Choroid plexus epithelial cell (primary cell): Measurements from ENCODE around the gene MICAL3.
"Not testable (repeated sequence)": the region's sequence is repeated elsewhere in the genome, so short reads cannot be mapped to it uniquely, and the experiment has no call there.

ENCODE experiments used
- DNase-seq: peaks from one replicate; pipeline ENCODE4 v3.0.0-alpha.2; 2010; ENCODE audit warnings: low read depth
- H3K4me3 ChIP-seq: 2 replicates; pipeline ENCODE4 v1.5.1; 2011; ENCODE audit warnings: low read depth, mild to moderate bottlenecking, control low read depth, low read length, moderate library complexity
- TF ChIP-seq, protein P1 (sequence below): conservative IDR thresholded peaks from 2 replicates; pipeline ENCODE4 v1.5.1; 2011; ENCODE audit warnings: low read depth, mild to moderate bottlenecking, control low read depth, inconsistent platforms, low read length, moderate library complexity

MICAL3 gene

DNA sequence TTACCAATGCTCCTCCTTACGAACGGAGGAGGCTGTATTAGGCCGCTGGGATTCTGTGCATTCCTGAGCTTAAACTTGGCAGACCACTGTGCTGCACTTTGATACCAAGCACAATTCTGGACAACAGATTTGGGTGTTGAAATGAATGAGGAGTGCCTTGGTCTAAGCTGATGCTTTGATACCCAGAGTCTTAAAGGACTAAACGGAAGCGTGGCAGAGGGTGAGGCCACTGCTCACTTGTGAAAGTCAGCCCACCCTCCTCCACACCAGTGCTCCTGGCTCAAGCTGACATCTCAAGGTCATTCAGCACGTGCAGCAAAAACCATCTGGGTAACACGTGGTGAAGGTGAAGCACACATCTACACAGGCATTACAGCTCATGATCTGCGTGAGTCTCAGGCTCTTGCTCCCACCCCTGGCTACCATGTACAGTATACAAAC lies 85.9 kb downstream of the MICAL3 start:
- TF ChIP-seq, protein P1, sequence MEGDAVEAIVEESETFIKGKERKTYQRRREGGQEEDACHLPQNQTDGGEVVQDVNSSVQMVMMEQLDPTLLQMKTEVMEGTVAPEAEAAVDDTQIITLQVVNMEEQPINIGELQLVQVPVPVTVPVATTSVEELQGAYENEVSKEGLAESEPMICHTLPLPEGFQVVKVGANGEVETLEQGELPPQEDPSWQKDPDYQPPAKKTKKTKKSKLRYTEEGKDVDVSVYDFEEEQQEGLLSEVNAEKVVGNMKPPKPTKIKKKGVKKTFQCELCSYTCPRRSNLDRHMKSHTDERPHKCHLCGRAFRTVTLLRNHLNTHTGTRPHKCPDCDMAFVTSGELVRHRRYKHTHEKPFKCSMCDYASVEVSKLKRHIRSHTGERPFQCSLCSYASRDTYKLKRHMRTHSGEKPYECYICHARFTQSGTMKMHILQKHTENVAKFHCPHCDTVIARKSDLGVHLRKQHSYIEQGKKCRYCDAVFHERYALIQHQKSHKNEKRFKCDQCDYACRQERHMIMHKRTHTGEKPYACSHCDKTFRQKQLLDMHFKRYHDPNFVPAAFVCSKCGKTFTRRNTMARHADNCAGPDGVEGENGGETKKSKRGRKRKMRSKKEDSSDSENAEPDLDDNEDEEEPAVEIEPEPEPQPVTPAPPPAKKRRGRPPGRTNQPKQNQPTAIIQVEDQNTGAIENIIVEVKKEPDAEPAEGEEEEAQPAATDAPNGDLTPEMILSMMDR: no peak
- no peak overlapping the region for H3K4me3 ChIP-seq
- DNase-seq: peak; percentile 73

DNA sequence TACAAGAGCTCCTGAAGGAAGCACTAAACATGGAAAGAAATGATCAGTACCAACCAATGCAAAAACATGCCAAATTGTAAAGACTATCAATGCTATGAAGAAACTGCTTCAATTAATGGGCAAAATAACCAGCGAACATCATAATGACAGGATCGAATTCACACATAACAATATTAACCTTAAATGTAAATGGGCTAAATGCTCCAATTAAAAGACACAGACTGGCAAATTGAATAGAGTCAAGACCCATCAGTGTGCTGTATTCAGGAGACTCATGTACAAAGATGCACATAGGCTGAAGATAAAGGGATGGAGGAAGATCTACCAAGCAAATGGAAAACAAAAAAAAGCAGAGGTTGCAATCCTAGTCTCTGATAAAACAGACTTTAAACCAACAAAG lies 91.9 kb downstream of the MICAL3 start:
- not testable (repeated sequence) for DNase-seq, H3K4me3 ChIP-seq

DNA sequence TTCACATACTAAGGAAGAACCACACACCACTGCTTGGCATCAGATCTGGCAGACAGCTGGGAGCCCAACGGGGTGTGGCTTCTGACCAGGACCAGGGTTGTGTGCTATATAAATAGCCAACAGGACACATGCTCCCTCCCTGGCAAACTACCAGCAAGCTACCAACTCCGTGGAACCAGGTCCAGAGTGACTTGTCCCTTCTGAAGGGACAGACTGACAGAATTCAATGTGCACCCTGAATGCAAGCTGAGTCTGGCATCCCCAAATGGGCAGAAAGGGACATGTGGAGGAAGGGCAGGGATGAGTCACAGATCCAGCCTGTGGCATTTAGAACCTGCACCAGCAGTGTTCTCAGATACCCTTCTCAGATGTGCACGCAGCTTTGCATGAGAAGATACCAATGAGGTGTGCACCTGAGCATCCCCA lies 92.9 kb downstream of the MICAL3 start:
- DNase-seq: no peak
- no peak overlapping the region for H3K4me3 ChIP-seq
- TF ChIP-seq, protein P1: no peak

DNA sequence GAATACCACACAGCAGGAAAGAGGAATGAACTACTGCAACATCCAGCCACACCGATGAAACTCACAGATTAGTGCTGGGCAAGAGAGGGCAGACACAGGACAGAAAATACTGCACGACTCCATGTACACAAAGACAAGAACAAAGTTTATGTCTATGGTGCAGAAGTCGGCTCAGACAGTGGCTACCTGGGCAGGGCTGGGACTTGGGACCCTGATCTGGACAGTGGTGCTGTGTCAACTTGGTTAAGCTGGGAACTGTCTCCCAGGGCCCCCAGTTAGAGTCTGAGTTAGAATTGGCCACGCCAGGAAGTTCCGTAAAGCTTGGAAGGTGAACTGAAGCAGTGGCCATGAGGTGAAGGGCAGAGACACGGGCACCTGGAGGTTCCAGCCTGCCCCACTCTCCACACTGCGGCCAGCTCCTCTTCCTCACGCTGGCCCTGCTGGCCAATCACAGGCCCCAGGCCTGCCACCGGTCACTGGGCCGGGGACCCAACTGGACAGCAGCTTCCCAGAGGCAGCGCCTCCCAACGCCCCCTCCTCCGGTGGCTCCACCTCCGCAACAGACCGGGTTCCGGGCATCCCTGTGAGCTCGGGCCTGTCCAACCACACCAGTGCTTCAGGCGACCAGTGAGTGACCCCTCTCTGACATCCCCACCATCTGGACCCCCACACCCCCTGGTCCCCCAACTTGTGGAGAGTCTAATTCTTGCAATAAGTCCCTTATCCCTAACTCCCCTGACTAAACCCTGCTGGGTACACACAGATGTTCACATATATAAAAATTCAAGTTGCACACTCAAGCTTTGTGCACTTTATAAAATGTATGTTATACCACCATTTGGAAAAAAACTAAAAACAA lies 93.7 kb downstream of the MICAL3 start:
- DNase-seq: no peak
- TF ChIP-seq, protein P1: no peak
- no peak overlapping the region for H3K4me3 ChIP-seq

DNA sequence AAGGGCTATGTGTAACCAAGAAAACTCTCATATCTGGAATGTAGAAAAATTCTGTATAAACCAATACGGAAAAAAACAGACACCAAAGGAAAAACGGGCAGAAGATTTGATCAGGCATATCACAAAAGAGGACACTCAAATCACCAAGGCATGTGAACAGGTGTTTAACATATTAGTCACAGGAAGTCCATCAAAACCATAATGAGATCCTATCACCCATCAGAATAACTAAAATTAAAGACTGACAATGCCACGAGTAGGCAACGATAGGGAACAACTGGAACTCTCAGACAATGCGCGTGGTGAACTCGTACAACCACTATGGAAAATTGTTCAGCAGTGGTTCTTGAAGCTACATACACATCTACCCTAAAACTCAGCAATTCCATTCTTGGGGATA lies 94.5 kb downstream of the MICAL3 start:
- TF ChIP-seq, protein P1: no peak
- DNase-seq: no peak
- no peak overlapping the region for H3K4me3 ChIP-seq

DNA sequence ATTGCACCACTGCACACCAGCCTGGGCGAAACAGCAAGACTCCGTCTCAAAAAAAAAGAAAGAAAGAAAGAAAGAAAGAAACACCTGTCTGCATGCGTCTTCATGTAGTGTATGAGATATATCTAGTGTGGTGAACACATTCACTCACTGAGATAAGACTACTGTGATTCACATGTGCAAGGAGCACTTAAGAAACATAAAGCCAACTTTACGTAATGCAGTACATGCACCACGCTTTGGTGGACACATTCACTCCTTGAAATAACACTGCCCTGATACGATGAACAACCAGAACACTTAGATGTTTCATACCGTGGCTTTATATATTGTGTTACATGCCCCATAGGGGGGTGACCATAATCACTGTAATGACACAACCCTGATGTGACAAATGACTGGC lies 96.0 kb downstream of the MICAL3 start:
- TF ChIP-seq, protein P1: no peak
- DNase-seq: no peak
- no peak overlapping the region for H3K4me3 ChIP-seq

DNA sequence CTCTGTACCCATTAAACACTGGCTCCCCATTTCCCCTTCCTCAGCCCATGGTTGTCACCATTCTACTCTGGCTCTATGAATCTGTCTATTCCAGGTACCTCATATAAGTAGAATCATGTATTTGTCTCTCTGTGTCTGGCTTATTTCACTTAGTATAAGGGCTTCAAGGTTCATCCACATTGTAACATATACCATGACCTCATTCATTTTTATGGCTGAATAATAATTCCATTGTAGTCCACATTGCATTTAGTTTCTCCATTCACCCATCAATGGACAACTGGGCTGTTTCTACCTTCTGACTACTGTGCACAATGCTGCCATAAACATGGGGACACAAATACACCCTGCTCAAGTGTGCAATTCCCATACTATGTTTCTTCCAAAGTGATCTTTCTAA lies 97.3 kb downstream of the MICAL3 start:
- no peak for DNase-seq
- TF ChIP-seq, protein P1: no peak
- H3K4me3 ChIP-seq: no peak overlapping the region
